Osteocyte (in vitro differentiated cells): Measurements from ENCODE around the gene RCAN3. TPM values are rescaled to one million over a fixed set of nuclear protein-coding genes. Genes with fewer than 3 reads are reported as not detected.
"Not testable (repeated sequence)": the region's sequence is repeated elsewhere in the genome, so short reads cannot be mapped to it uniquely, and the experiment has no call there.

Source experiments
- DNase-seq: peaks from one replicate; pipeline ENCODE4 v3.0.0; 2021; ENCODE audit warnings: mixed read lengths; ENCODE audit not compliant: unreplicated experiment; ENCODE audit errors: extremely low spot score
- H3K27ac Mint-ChIP-seq: one replicate; pipeline ENCODE4 v1.8.0; 2021; ENCODE audit warnings: mild to moderate bottlenecking, mixed read lengths; ENCODE audit not compliant: unreplicated experiment
- H3K27me3 Mint-ChIP-seq: one replicate; pipeline ENCODE4 v1.8.0; 2021; ENCODE audit warnings: mixed read lengths; ENCODE audit not compliant: unreplicated experiment
- H3K36me3 Mint-ChIP-seq: one replicate; pipeline ENCODE4 v1.8.0; 2021; ENCODE audit warnings: mixed read lengths; ENCODE audit not compliant: unreplicated experiment
- H3K4me1 Mint-ChIP-seq: one replicate; pipeline ENCODE4 v1.8.0; 2021; ENCODE audit warnings: mixed read lengths; ENCODE audit not compliant: unreplicated experiment
- H3K4me3 Mint-ChIP-seq: one replicate; pipeline ENCODE4 v1.8.0; 2021; ENCODE audit warnings: mild to moderate bottlenecking, moderate library complexity, mixed read lengths; ENCODE audit not compliant: unreplicated experiment
- H3K9me3 Mint-ChIP-seq: one replicate; pipeline ENCODE4 v1.8.0; 2021; ENCODE audit warnings: mixed read lengths; ENCODE audit not compliant: unreplicated experiment
- CTCF ChIP-seq: fragments of 200-600 bp; sonication (generic); IDR thresholded peaks from 2 replicates; pipeline ENCODE4 v1.5.0; 2021; ENCODE audit warnings: antibody characterized with exemption, mild to moderate bottlenecking, moderate library complexity
- total RNA-seq: library from RNA; stranded (reverse); gene quantifications from 2 replicates; pipeline ENCODE4 v1.2.1, GENCODE V29; 2021

Gene RCAN3
- total RNA-seq, 1 donor from 2014 or later = 9.8 TPM

GRCh38 chr1:24490101-24490781 lies 12.4 kb upstream of the RCAN3 start:
- Mint-ChIP-seq H3K27me3 (peaks cover 9% of the 10 kb centered on the region), H3K27ac (no peak overlapping the region)

GRCh38 chr1:24491577-24492360 lies 10.9 kb upstream of the RCAN3 start:
- DNase-seq = no peak
- H3K9me3 Mint-ChIP-seq = no peaks in the 10 kb centered on the region
- no peaks in the 10 kb centered on the region for H3K36me3 Mint-ChIP-seq
- no peak overlapping the region for H3K4me3 Mint-ChIP-seq
- H3K27me3 Mint-ChIP-seq = peaks cover 11% of the 10 kb centered on the region
- no peak overlapping the region for H3K27ac Mint-ChIP-seq
- no peaks in the 10 kb centered on the region for H3K4me1 Mint-ChIP-seq
- no peak for TF ChIP-seq CTCF

More at GRCh38 chr1:24490101-24490781, 12.4 kb upstream of the RCAN3 start:
- no peaks in the 10 kb centered on the region for H3K36me3 Mint-ChIP-seq
- H3K4me1 Mint-ChIP-seq = no peaks in the 10 kb centered on the region
- DNase-seq = no peak
- TF ChIP-seq CTCF = no peak
- no peaks in the 10 kb centered on the region for H3K9me3 Mint-ChIP-seq
- H3K4me3 Mint-ChIP-seq = no peak overlapping the region

GRCh38 chr1:24492935-24493334 lies 9.7 kb upstream of the RCAN3 start:
- not testable (repeated sequence) for H3K4me1 Mint-ChIP-seq, H3K27ac Mint-ChIP-seq, H3K4me3 Mint-ChIP-seq, H3K36me3 Mint-ChIP-seq, H3K9me3 Mint-ChIP-seq, DNase-seq
- peaks cover 13% of the 10 kb centered on the region for H3K27me3 Mint-ChIP-seq

GRCh38 chr1:24493785-24494184 lies 8.9 kb upstream of the RCAN3 start:
- H3K4me3 Mint-ChIP-seq = no peak overlapping the region
- H3K9me3 Mint-ChIP-seq = no peaks in the 10 kb centered on the region

GRCh38 chr1:24498589-24498988 lies 4.0 kb upstream of the RCAN3 start:
- no peak for TF ChIP-seq CTCF
- H3K27me3 Mint-ChIP-seq = peaks cover 9% of the 10 kb centered on the region
- H3K36me3 Mint-ChIP-seq = no peaks in the 10 kb centered on the region
- no peak for DNase-seq
- H3K9me3 Mint-ChIP-seq = no peaks in the 10 kb centered on the region
- no peak overlapping the region for H3K4me3 Mint-ChIP-seq
- H3K27ac Mint-ChIP-seq = no peak overlapping the region
- peaks cover 11% of the 10 kb centered on the region for H3K4me1 Mint-ChIP-seq

More at GRCh38 chr1:24493785-24494184, 8.9 kb upstream of the RCAN3 start:
- H3K27me3 Mint-ChIP-seq = peaks cover 18% of the 10 kb centered on the region
- TF ChIP-seq CTCF = no peak
- DNase-seq = no peak
- H3K27ac Mint-ChIP-seq = no peak overlapping the region
- H3K4me1 Mint-ChIP-seq = no peaks in the 10 kb centered on the region
- no peaks in the 10 kb centered on the region for H3K36me3 Mint-ChIP-seq
